Stimulated activated naive B cell treated with anti-CD40 and anti-IgM and Interleukin-4, amounts not matched to agents 10 μg/mL and 1 μg/mL and 100 μg/mL, for 72 hours (primary cell): Measurements from ENCODE around the gene C1QTNF3.

Experiments used
- ATAC-seq, 2 donors: fragments of 150-1000 bp; cut with Tn5 transposase; replicated peaks; 2 replicates each; pipeline ENCODE4 v1.10.0; 2021; ENCODE audit warnings: moderate library complexity in 1 of 2
- DNase-seq: peaks from one replicate; pipeline ENCODE4 v3.0.0; 2021
- H3K27ac Mint-ChIP-seq: one replicate; pipeline ENCODE4 v1.8.0; 2022; ENCODE audit warnings: mild to moderate bottlenecking, mixed read lengths
- H3K27me3 Mint-ChIP-seq, 2 donors: one replicate each; pipeline ENCODE4 v1.8.0; 2022; ENCODE audit warnings: mixed read lengths in 2 of 2
- H3K36me3 Mint-ChIP-seq, 2 donors: one replicate each; pipeline ENCODE4 v1.8.0; 2022; ENCODE audit warnings: mixed read lengths in 2 of 2, mild to moderate bottlenecking in 1 of 2
- H3K4me1 Mint-ChIP-seq, 2 donors: one replicate each; pipeline ENCODE4 v1.8.0; 2022; ENCODE audit warnings: mixed read lengths in 2 of 2, mild to moderate bottlenecking in 1 of 2
- H3K4me3 Mint-ChIP-seq, 2 donors: one replicate each; pipeline ENCODE4 v1.8.0; 2022; ENCODE audit warnings: mild to moderate bottlenecking in 2 of 2, mixed read lengths in 2 of 2, moderate library complexity in 1 of 2
- H3K9me3 Mint-ChIP-seq, 2 donors: one replicate each; pipeline ENCODE4 v1.8.0; 2022; ENCODE audit warnings: mixed read lengths in 2 of 2, mild to moderate bottlenecking in 1 of 2

Gene C1QTNF3

GRCh38 chr5:34007201-34007620 is 35.8 kb downstream of the C1QTNF3 start:
- DNase-seq, result no peak
- peaks cover 12 to 21% of the 10 kb centered on the region in 2 donors for H3K36me3 Mint-ChIP-seq
- no peak for ATAC-seq

GRCh38 chr5:34005681-34006080 is 37.3 kb downstream of the C1QTNF3 start:
- Mint-ChIP-seq H3K27ac (no peak overlapping the region), H3K36me3 (peaks cover 12 to 26% of the 10 kb centered on the region in 2 donors), H3K4me3 (no peak overlapping the region), H3K27me3 (peaks cover 0 to 9% of the 10 kb centered on the region in 2 donors), H3K9me3 (no peaks in the 10 kb centered on the region), H3K4me1 (peaks cover 6 to 21% of the 10 kb centered on the region in 2 donors)
- DNase-seq (no peak), ATAC-seq (no peak)

More at GRCh38 chr5:34007201-34007620, 35.8 kb downstream of the C1QTNF3 start:
- peak overlapping the region; percentile 95 for H3K27ac Mint-ChIP-seq
- H3K27me3 Mint-ChIP-seq, result peaks cover 0 to 9% of the 10 kb centered on the region in 2 donors
- H3K4me3 Mint-ChIP-seq, result peak overlapping the region; percentile 83 to 97
- H3K9me3 Mint-ChIP-seq, result no peaks in the 10 kb centered on the region
- H3K4me1 Mint-ChIP-seq, result peaks cover 6 to 21% of the 10 kb centered on the region in 2 donors

- H3K27ac Mint-ChIP-seq, result no peak overlapping the region
Observed at GRCh38 chr5:34005211-34005610, 37.8 kb downstream of the C1QTNF3 start.

GRCh38 chr5:34003941-34004340 is 39.1 kb downstream of the C1QTNF3 start:
- H3K4me3 Mint-ChIP-seq, result no peak overlapping the region

More at GRCh38 chr5:34005211-34005610, 37.8 kb downstream of the C1QTNF3 start:
- H3K9me3 Mint-ChIP-seq, result no peaks in the 10 kb centered on the region
- peaks cover 10 to 26% of the 10 kb centered on the region in 2 donors for H3K36me3 Mint-ChIP-seq
- H3K4me3 Mint-ChIP-seq, result no peak overlapping the region
- ATAC-seq (no peak), DNase-seq (no peak)
- peaks cover 0 to 5% of the 10 kb centered on the region in 2 donors for H3K27me3 Mint-ChIP-seq
- H3K4me1 Mint-ChIP-seq, result peaks cover 6 to 21% of the 10 kb centered on the region in 2 donors

GRCh38 chr5:34002629-34003328 is 40.2 kb downstream of the C1QTNF3 start:
- ATAC-seq (no peak), DNase-seq (no peak)
- Mint-ChIP-seq H3K4me1 (peaks cover 5 to 6% of the 10 kb centered on the region in 2 donors), H3K27me3 (no peaks in the 10 kb centered on the region), H3K27ac (no peak overlapping the region), H3K36me3 (peaks cover 10 to 26% of the 10 kb centered on the region in 2 donors), H3K4me3 (no peak overlapping the region), H3K9me3 (no peaks in the 10 kb centered on the region)

More at GRCh38 chr5:34003941-34004340, 39.1 kb downstream of the C1QTNF3 start:
- DNase-seq (no peak), ATAC-seq (no peak)
- Mint-ChIP-seq H3K4me1 (peaks cover 5 to 11% of the 10 kb centered on the region in 2 donors), H3K27ac (no peak overlapping the region), H3K9me3 (no peaks in the 10 kb centered on the region), H3K36me3 (peaks cover 10 to 26% of the 10 kb centered on the region in 2 donors), H3K27me3 (no peaks in the 10 kb centered on the region)

- H3K27ac Mint-ChIP-seq, result no peak overlapping the region
- H3K36me3 Mint-ChIP-seq, result peaks cover 13 to 30% of the 10 kb centered on the region in 2 donors
- H3K4me1 Mint-ChIP-seq, result peaks cover 2 to 5% of the 10 kb centered on the region in 2 donors
- H3K4me3 Mint-ChIP-seq, result no peak overlapping the region
- no peaks in the 10 kb centered on the region for H3K27me3 Mint-ChIP-seq
- DNase-seq (no peak), ATAC-seq (no peak)
- H3K9me3 Mint-ChIP-seq, result no peaks in the 10 kb centered on the region
Observed at GRCh38 chr5:34001241-34001841, 41.7 kb downstream of the C1QTNF3 start.

GRCh38 chr5:33999978-34000377 is 43.0 kb downstream of the C1QTNF3 start:
- ATAC-seq, result no peak

GRCh38 chr5:33997331-33997983 is 45.6 kb downstream of the C1QTNF3 start:
- H3K27ac Mint-ChIP-seq, result no peak overlapping the region
- H3K4me3 Mint-ChIP-seq, result no peak overlapping the region
- H3K4me1 Mint-ChIP-seq, result peaks cover 2 to 5% of the 10 kb centered on the region in 2 donors
- peaks cover 16 to 28% of the 10 kb centered on the region in 2 donors for H3K36me3 Mint-ChIP-seq
- ATAC-seq, result peak; percentile 63 to 75
- no peaks in the 10 kb centered on the region for H3K9me3 Mint-ChIP-seq
- DNase-seq, result no peak
- no peaks in the 10 kb centered on the region for H3K27me3 Mint-ChIP-seq

More at GRCh38 chr5:33999978-34000377, 43.0 kb downstream of the C1QTNF3 start:
- Mint-ChIP-seq H3K4me1 (peaks cover 2 to 5% of the 10 kb centered on the region in 2 donors), H3K27ac (no peak overlapping the region), H3K36me3 (peaks cover 14 to 33% of the 10 kb centered on the region in 2 donors), H3K4me3 (no peak overlapping the region), H3K27me3 (no peaks in the 10 kb centered on the region), H3K9me3 (no peaks in the 10 kb centered on the region)
- DNase-seq, result no peak

- DNase-seq (no peak), ATAC-seq (no peak)
- no peaks in the 10 kb centered on the region for H3K27me3 Mint-ChIP-seq
- no peak overlapping the region for H3K4me3 Mint-ChIP-seq
- peaks cover 16 to 22% of the 10 kb centered on the region in 2 donors for H3K36me3 Mint-ChIP-seq
- H3K27ac Mint-ChIP-seq, result no peak overlapping the region
- H3K9me3 Mint-ChIP-seq, result no peaks in the 10 kb centered on the region
- peaks cover 2 to 5% of the 10 kb centered on the region in 2 donors for H3K4me1 Mint-ChIP-seq
Observed at GRCh38 chr5:33995865-33996264, 47.1 kb downstream of the C1QTNF3 start.

- Mint-ChIP-seq H3K4me3 (no peak overlapping the region), H3K27me3 (no peaks in the 10 kb centered on the region), H3K9me3 (no peaks in the 10 kb centered on the region), H3K4me1 (peaks cover 2 to 5% of the 10 kb centered on the region in 2 donors), H3K27ac (no peak overlapping the region), H3K36me3 (peaks cover 16 to 20% of the 10 kb centered on the region in 2 donors)
- no peak for DNase-seq
- no peak for ATAC-seq
Observed at GRCh38 chr5:33994845-33995244, 48.2 kb downstream of the C1QTNF3 start.

GRCh38 chr5:33992864-33993263 is 50.1 kb downstream of the C1QTNF3 start:
- Mint-ChIP-seq H3K27me3 (no peaks in the 10 kb centered on the region), H3K9me3 (peaks cover 0 to under 1% of the 10 kb centered on the region in 2 donors), H3K36me3 (peaks cover 29 to 36% of the 10 kb centered on the region in 2 donors), H3K27ac (no peak overlapping the region), H3K4me1 (peaks cover 2 to 5% of the 10 kb centered on the region in 2 donors), H3K4me3 (no peak overlapping the region)
- DNase-seq (no peak), ATAC-seq (no peak)

GRCh38 chr5:33985447-33985846 is 57.6 kb downstream of the C1QTNF3 start:
- no peaks in the 10 kb centered on the region for H3K27me3 Mint-ChIP-seq
- no peak for DNase-seq
- H3K9me3 Mint-ChIP-seq, result peaks cover 0 to 1% of the 10 kb centered on the region in 2 donors
- H3K36me3 Mint-ChIP-seq, result peaks cover 13 to 21% of the 10 kb centered on the region in 2 donors
- ATAC-seq, result no peak
- no peak overlapping the region for H3K4me3 Mint-ChIP-seq
- H3K4me1 Mint-ChIP-seq, result no peaks in the 10 kb centered on the region
- H3K27ac Mint-ChIP-seq, result no peak overlapping the region

- DNase-seq (no peak), ATAC-seq (no peak)
- Mint-ChIP-seq H3K9me3 (peaks cover 0 to 1% of the 10 kb centered on the region in 2 donors), H3K27ac (no peak within 1 kb of the TSS), H3K27me3 (no peaks in the 10 kb centered on the region), H3K36me3 (peaks cover 13 to 21% of the 10 kb centered on the region in 2 donors), H3K4me3 (no peak within 1 kb of the TSS), H3K4me1 (no peaks in the 10 kb centered on the region)
Observed at GRCh38 chr5:33984671-33985124, 58.3 kb downstream of the C1QTNF3 start, which contains the start of gene SLC45A2. TSS of gene SLC45A2 (minus strand) at chr5:33984693. CDS start at chr5:33984583, 110 bp downstream.

GRCh38 chr5:33984178-33984577 is 58.8 kb downstream of the C1QTNF3 start:
- Mint-ChIP-seq H3K27ac (no peak overlapping the region), H3K27me3 (no peaks in the 10 kb centered on the region), H3K4me3 (no peak overlapping the region), H3K4me1 (no peaks in the 10 kb centered on the region), H3K9me3 (peaks cover 0 to 1% of the 10 kb centered on the region in 2 donors), H3K36me3 (peaks cover 10 to 18% of the 10 kb centered on the region in 2 donors)
- ATAC-seq (no peak), DNase-seq (no peak)
